Right ventricle myocardium inferior (tissue), 1 donor: Measurements from ENCODE around the gene CORO7. TPM values are rescaled to one million over a fixed set of nuclear protein-coding genes. Genes with fewer than 3 reads are reported as not detected.

ENCODE experiments used
- ATAC-seq: fragments of 200-7000 bp; cut with Tn5 transposase; one replicate; pipeline ENCODE4 v1.9.1; 2020; ENCODE audit warnings: mild to moderate bottlenecking, moderate library complexity
- DNase-seq: peaks from one replicate; pipeline ENCODE4 v3.0.0; 2021; ENCODE audit errors: missing footprints
- intact Hi-C: fragments of 100-400 bp; cut with DNase I; formaldehyde crosslinking; loops from one replicate; pipeline ENCODE4 v1.11.0; 2022
- long read RNA-seq: library from polyadenylated mRNA; unstranded; transcript quantifications from one replicate; pipeline ENCODE4 v2.0.0, GENCODE V29; 2021
- total RNA-seq: library from RNA; stranded (reverse); fragmentation: NEBNext Ultra II Directional; extraction: Animal tissue kit (Norgen Biotek cat#: 25700); gene quantifications from one replicate; pipeline ENCODE4 v1.2.1, GENCODE V29; 2021
- donor health status: DM: no; HTN: yes; CAD: no; lungs with severe emphysema.

CORO7 gene
- total RNA-seq = 11.6 TPM
- long read RNA-seq, transcript CORO7-201 (28 exons, 3,540 nt) = major isoform, 9 of 14 reads
- long read RNA-seq, partial matches to known transcripts = 3 of 14 reads
- long read RNA-seq, other reads (novel, unspliced or antisense) = 2 of 14 reads

- intact Hi-C loops = no loop called here
- peak; percentile 93 for ATAC-seq
- DNase-seq = peak; percentile 99
Measured at GRCh38 chr16:4416200-4417032, at the start of gene CORO7. Gene CORO7 (minus strand): TSS chr16:4416596. CDS start chr16:4416518, 78 bp downstream.

- DNase-seq (no peak), ATAC-seq (no peak)
- intact Hi-C loops = no loop called here
Measured at GRCh38 chr16:4463522-4464163, 47.2 kb upstream of the CORO7 start.

- intact Hi-C loops = no loop called here
- ATAC-seq = no peak
- no peak for DNase-seq
Measured at GRCh38 chr16:4461250-4462085, 45.1 kb upstream of the CORO7 start.

GRCh38 chr16:4460936-4461249, 44.5 kb upstream of the CORO7 start:
- ATAC-seq = no peak
- intact Hi-C loops = no loop called here
- DNase-seq = no peak

- ATAC-seq (no peak), DNase-seq (no peak)
- intact Hi-C loops = no loop called here
Measured at GRCh38 chr16:4455951-4456350, 39.6 kb upstream of the CORO7 start.

DNA sequence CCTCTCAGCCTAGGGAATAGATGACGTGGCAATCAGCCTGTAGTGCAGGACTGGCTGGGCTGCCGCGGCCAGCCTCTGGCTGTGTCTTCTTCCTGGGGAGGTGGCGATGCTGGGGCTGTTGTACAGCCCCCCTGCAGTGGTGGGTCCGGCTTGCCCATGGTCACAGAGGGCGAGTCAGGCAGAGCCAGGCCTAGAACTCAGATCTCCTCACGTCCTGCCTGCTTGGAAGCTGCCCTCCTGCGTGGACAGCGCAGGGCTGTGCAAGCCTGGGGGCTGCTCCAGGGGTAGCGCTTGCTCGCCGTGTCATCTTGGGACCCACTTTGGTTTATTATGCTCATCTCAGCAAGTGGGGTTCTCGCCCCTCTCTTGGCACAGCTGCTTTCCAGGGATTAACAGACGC, 38.7 kb upstream of the CORO7 start:
- DNase-seq = no peak
- intact Hi-C loops = no loop called here
- ATAC-seq = no peak

GRCh38 chr16:4454623-4455022, 38.2 kb upstream of the CORO7 start:
- ATAC-seq (no peak), DNase-seq (no peak)
- intact Hi-C loops = no loop called here

- no peak for DNase-seq
- no peak for ATAC-seq
- intact Hi-C loops = no loop called here
Measured at GRCh38 chr16:4452674-4453073, 36.3 kb upstream of the CORO7 start.

GRCh38 chr16:4450931-4451519, 34.6 kb upstream of the CORO7 start:
- intact Hi-C loops = no loop called here
- no peak for DNase-seq
- no peak for ATAC-seq

DNA sequence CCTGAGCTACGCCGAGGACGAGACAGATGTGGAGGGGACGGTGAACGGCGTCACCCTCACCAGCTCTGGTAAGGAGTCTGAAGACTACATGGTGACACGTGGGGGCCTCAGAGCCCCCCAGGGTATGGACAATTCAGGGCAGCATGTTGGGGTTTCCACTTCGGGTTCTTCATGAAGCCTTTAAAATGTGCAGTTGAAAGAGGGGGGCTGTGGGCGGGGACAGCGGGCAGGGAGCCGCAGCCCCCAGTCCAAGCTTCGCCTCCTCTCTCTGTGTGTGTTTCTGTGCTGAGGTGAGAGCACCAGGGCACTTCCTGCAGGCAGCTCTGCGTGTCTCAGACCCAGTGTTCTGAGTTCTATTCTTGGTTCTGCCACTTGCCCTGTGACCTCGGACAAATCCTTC, 34.0 kb upstream of the CORO7 start:
- intact Hi-C loops = no loop called here
- DNase-seq = no peak
- no peak for ATAC-seq

DNA sequence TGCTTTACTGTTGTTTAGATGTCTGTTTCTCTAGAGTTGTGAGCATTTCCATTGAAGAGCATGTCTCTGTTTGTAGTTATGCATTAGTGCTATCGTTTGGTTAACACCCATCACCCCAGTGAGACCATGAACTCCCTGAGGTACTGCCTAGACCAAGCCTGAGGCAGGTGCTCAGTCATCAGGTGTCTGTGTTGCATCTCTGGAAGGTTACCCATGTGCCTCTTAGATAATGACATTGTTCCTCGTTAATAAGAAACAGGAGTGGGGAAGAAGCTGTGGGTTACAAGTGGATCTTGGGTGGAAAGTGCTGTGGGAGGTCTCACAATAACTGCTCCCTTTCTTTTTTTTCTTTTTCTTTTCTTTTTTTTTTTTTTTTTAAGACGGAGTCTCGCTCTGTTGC, 27.6 kb upstream of the CORO7 start:
- intact Hi-C loops = no loop called here
- DNase-seq = no peak

DNA sequence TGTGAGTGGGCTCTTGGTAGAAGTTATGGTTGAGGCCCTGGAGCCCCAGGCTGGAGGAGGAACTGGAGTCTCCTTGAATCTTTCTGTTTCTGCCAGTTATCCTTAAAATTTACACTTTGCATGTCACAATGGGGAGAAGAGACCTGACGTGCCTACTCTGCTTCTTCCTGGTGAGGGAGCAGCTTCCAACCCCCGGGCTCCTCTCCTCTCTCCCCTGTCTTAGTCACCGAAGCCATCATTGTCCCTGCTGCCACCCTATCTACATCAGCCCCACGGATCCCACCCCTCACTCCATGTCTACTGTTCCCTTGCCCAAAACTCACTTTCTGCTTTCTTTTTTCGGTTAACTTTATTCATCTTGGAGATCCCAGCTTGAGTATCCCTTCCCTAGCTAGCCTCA, 26.9 kb upstream of the CORO7 start:
- ATAC-seq = no peak
- no peak for DNase-seq
- intact Hi-C loops = no loop called here

More for the DNA sequence above, 27.6 kb upstream of the CORO7 start:
- ATAC-seq = no peak

GRCh38 chr16:4442371-4442770, 26.0 kb upstream of the CORO7 start:
- no peak for ATAC-seq
- intact Hi-C loops = no loop called here
- DNase-seq = no peak

DNA sequence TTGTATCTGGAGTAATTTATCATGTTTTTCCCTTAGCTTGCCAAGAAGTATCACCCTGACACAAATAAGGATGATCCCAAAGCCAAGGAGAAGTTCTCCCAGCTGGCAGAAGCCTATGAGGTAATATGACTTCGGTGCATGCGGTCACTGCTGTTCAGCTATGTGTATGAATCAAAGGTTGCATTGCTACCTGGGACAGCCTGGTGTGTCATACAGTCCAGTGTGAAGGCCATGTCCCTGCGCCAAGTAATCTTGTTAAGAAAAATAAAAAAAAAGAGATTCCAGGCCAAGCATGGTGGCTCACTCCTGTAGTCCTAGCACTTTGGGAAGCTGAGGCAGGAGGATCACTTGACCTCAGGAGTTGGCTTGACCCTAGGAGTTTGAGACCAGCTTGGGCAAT, 21.0 kb upstream of the CORO7 start:
- no peak for DNase-seq
- no peak for ATAC-seq
- intact Hi-C loops = no loop called here

DNA sequence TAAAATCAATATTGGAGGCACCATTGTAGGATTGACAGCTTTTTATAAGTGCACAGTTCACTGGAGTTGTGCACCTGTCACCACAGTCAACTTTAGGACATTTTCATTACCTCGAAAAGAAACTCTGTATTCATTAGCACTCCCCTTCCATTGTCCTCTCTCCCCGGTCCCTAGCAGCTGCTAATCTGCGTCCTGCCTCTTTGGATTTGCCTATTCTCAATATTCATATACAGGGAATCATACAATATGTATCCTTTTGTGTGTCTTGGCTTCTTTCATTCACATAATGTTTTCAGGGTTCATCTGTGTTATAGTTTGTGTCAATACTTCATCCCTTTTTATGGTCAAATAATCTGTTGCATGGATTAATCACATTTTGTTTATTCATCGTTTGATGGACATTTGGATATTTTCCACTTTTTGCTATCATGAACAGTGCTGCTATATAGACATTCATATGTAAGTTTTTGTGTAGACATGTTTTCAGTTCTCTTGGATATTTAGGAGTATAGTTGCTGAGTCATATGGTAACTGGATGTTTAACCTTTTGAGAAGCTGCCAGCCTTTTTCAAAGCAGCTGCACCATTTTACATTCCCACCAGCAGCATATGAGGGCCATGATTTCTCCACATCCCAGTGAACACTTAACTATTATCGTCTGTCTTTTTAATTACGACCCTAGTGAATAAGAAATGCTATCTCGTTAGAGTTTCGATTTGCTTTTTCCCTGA, 19.1 kb upstream of the CORO7 start:
- no peak for ATAC-seq
- intact Hi-C loops = no loop called here
- no peak for DNase-seq

DNA sequence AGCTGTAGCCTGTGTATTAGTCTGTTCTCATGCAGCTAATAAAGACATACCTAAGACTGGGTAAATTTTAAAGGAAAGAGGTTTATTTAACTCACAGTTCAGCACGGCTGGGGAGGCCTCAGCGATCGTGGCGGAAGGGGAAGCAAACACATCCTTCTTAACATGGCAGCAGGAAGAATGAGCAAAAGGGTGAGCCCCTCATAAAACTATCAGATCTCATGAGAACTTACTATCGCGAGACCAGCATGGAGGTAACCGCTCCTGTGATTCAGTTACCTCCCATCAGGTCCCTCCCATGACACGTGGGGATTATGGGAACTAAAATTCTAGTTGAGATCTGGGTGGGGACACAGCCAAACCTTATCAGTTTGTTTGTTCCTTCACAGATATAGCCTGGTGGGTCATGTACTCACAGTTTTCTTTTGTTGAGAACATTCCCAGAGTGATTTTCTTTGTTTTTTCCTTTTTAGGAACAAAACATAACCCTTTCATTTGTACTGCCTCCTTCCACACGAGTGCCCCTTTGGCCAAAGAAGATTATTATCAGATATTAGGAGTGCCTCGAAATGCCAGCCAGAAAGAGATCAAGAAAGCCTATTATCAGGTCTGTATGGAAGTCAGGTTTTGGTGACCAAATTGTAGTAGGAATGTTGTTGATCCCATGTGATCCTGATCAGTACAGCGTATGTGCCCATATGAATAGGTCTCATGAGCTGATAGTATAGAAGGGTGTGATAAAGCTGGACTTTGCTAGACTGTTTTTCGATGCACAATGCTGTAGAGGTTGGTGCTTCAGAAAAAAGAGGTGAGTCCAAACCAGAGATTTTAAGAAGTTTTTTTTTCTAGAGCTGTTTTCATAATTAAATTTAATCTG, 17.8 kb upstream of the CORO7 start:
- no peak for ATAC-seq
- intact Hi-C loops = no loop called here
- DNase-seq = no peak

DNA sequence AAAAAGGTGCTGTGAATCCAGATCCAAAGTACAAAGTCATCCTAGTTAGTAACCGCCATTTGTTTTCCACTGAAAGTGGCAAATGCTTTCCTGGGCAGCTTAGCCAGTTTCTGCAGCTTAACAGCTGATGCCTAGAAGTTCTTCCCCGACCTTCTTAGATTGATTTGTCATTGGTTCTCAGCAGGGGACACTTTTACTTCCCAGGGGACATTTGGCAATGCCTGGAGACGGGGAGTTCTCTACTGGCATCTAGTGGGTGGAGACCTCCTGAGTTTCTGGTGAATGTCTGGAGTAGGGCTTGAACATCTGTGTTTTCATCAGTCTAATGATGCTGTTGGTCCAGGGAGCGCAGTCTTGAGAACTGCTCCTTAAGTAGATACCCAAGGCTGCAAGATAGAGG, 16.8 kb upstream of the CORO7 start:
- intact Hi-C loops = no loop called here
- no peak for ATAC-seq
- DNase-seq = no peak

- DNase-seq (no peak), ATAC-seq (no peak)
- intact Hi-C loops = no loop called here
Measured at GRCh38 chr16:4431023-4431422, 14.6 kb upstream of the CORO7 start.
